GM12878 (cell line): ENCODE data around the gene CDO1. TPM values are rescaled to one million over a fixed set of nuclear protein-coding genes. Genes with fewer than 3 reads are reported as not detected.

Experiments used
- ATAC-seq: fragments of 200-7000 bp; cut with Tn5 transposase; 3 replicates; pipeline ENCODE4 v1.9.1; 2020; ENCODE audit warnings: mild to moderate bottlenecking, moderate library complexity
- BruUV-seq: library from RNA; stranded (reverse); fragments of 400-500 nt; replicated peaks from 2 replicates; lab custom pipeline; 2021; lab: Mats Ljungman, UMichigan
- CTCF ChIA-PET: fragments of 300-600 bp; sonication (Branson Sonifier 250); formaldehyde crosslinking; extraction: SDS; loops from one replicate; lab custom pipeline; 2021; ENCODE audit warnings: inconsistent platforms; lab: Yijun Ruan, JAX
- POLR2A ChIA-PET: fragments of 350-600 bp; formaldehyde crosslinking; extraction: SDS; loops from one replicate; lab custom pipeline; 2021; ENCODE audit warnings: inconsistent platforms; lab: Charles Lee
- RAD21 ChIA-PET: fragments of 300-600 bp; sonication (Branson Sonifier 250); formaldehyde crosslinking; loops from one replicate; lab custom pipeline; 2023; ENCODE audit warnings: antibody characterized with exemption; ENCODE audit not compliant: unreplicated experiment; lab: Charles Lee
- SMC1A ChIA-PET: fragments of 300-600 bp; sonication (Branson Sonifier 250); formaldehyde crosslinking; loops from one replicate; lab custom pipeline; 2023; ENCODE audit not compliant: unreplicated experiment, uncharacterized antibody; lab: Charles Lee
- DNase-seq: peaks from one replicate; pipeline ENCODE4 v3.0.0-alpha.2; 2011; ENCODE audit warnings: low read depth, low spot score
- FAIRE-seq: peaks from 3 replicates; lab custom pipeline; 2011; peaks lifted over from hg19 to GRCh38; lab: Jason Lieb, UNC
- H2AFZ ChIP-seq: 2 replicates; pipeline ENCODE4 v1.6.0; 2011; ENCODE audit warnings: low read depth, low read length, control low read depth; ENCODE audit not compliant: control insufficient read depth
- H3K27ac ChIP-seq: 2 replicates; pipeline ENCODE4 v1.5.1; 2011; ENCODE audit warnings: control low read depth; ENCODE audit not compliant: control insufficient read depth, insufficient read depth
- H3K27me3 ChIP-seq, 2 experiments: replicated peaks in 1 of 2; 2 replicates each; pipeline versions ENCODE4 v1.6.0 to v1.6.1; 2011; ENCODE audit warnings: low read length in 1 of 2; ENCODE audit not compliant: control insufficient read depth in 2 of 2, insufficient read depth in 2 of 2
- H3K36me3 ChIP-seq, 2 experiments: 2 replicates each; pipeline ENCODE4 v1.5.1; 2011; ENCODE audit warnings: low read length in 1 of 2; ENCODE audit not compliant: control insufficient read depth in 2 of 2, insufficient read depth in 2 of 2
- H3K4me1 ChIP-seq: 2 replicates; pipeline ENCODE4 v1.6.1; 2011; ENCODE audit warnings: mild to moderate bottlenecking, low read length, moderate library complexity, mixed read lengths; ENCODE audit not compliant: control insufficient read depth, insufficient read depth
- H3K4me2 ChIP-seq: 2 replicates; pipeline ENCODE4 v1.6.0; 2011; ENCODE audit warnings: control low read depth; ENCODE audit not compliant: control insufficient read depth, insufficient read depth
- H3K4me3 ChIP-seq: fragments of 200-600 bp; sonication (generic); 2 replicates; pipeline ENCODE4 v1.5.1; 2016
- H3K79me2 ChIP-seq: 2 replicates; pipeline ENCODE4 v1.6.0; 2011; ENCODE audit warnings: low read length; ENCODE audit not compliant: control insufficient read depth, insufficient read depth
- H3K9ac ChIP-seq: 2 replicates; pipeline ENCODE4 v1.8.0; 2011; ENCODE audit warnings: low read length, control low read depth, mixed read lengths; ENCODE audit not compliant: control insufficient read depth, insufficient read depth
- H3K9me3 ChIP-seq: replicated peaks from 3 replicates; pipeline ENCODE4 v1.5.1; 2011; ENCODE audit warnings: mild to moderate bottlenecking, low read length; ENCODE audit not compliant: control insufficient read depth, insufficient read depth
- H4K20me1 ChIP-seq: 2 replicates; pipeline ENCODE4 v1.6.0; 2011; ENCODE audit not compliant: control insufficient read depth, insufficient read depth
- ATF2 ChIP-seq: IDR thresholded peaks from 2 replicates; pipeline ENCODE4 v1.6.1; 2012; ENCODE audit warnings: low read length, inconsistent platforms
- BACH1 ChIP-seq: fragments of 450-650 bp; IDR thresholded peaks from 2 replicates; pipeline ENCODE4 v1.6.1; 2017; ENCODE audit warnings: mild to moderate bottlenecking, borderline replicate concordance
- BHLHE40 ChIP-seq, 2 experiments: fragments of 450-650 bp in 1 of 2; IDR thresholded peaks; 2 replicates each; pipeline ENCODE4 v1.6.1; 2011 to 2017; ENCODE audit warnings: low read depth in 2 of 2, borderline replicate concordance in 1 of 2, improper control_type of control experiment in 1 of 2, low read length in 1 of 2, mild to moderate bottlenecking in 1 of 2
- CBX3 ChIP-seq: fragments of 200-600 bp; sonication (generic); IDR thresholded peaks from 2 replicates; pipeline ENCODE4 v1.6.1; 2016; ENCODE audit warnings: low read depth, borderline replicate concordance
- E2F8 ChIP-seq: fragments of 450-650 bp; IDR thresholded peaks from 2 replicates; pipeline ENCODE4 v1.6.1; 2018; ENCODE audit warnings: mild to moderate bottlenecking, low read depth, moderate library complexity; ENCODE audit not compliant: partially characterized antibody
- HCFC1 ChIP-seq: fragments of 150-350 bp; IDR thresholded peaks from 2 replicates; pipeline ENCODE4 v1.6.1; 2014; ENCODE audit warnings: low read length
- NBN ChIP-seq: fragments of 450-650 bp; IDR thresholded peaks from 2 replicates; pipeline ENCODE4 v1.6.1; 2016
- NKRF ChIP-seq: fragments of 450-650 bp; conservative IDR thresholded peaks from 2 replicates; pipeline ENCODE4 v1.6.1; 2017; ENCODE audit warnings: mild to moderate bottlenecking, moderate library complexity
- POLR2A ChIP-seq: IDR thresholded peaks from 2 replicates; pipeline ENCODE4 v1.6.1; 2011; ENCODE audit warnings: low read depth, mild to moderate bottlenecking, low read length
- RELA ChIP-seq: fragments of 450-650 bp; IDR thresholded peaks from 2 replicates; pipeline ENCODE4 v1.8.0; 2014; ENCODE audit warnings: borderline replicate concordance; ENCODE audit not compliant: partially characterized antibody
- SUPT20H ChIP-seq: IDR thresholded peaks from 2 replicates; pipeline ENCODE4 v1.6.1; 2011; ENCODE audit warnings: low read depth, mild to moderate bottlenecking, low read length, moderate library complexity, borderline replicate concordance; ENCODE audit not compliant: control insufficient read depth
- TCF12 ChIP-seq: IDR thresholded peaks from 2 replicates; pipeline ENCODE4 v1.6.1; 2011; ENCODE audit warnings: low read depth, mild to moderate bottlenecking, low read length
- ZBTB4 ChIP-seq: fragments of 450-650 bp; formaldehyde crosslinking; IDR thresholded peaks from 2 replicates; pipeline ENCODE4 v1.4.0; 2022; ENCODE audit warnings: mild to moderate bottlenecking, moderate library complexity
- ZNF217 ChIP-seq: fragments of 450-650 bp; IDR thresholded peaks from 2 replicates; pipeline ENCODE4 v1.6.1; 2017; ENCODE audit warnings: antibody characterized with exemption, mild to moderate bottlenecking
- ZNF622 ChIP-seq: fragments of 450-650 bp; IDR thresholded peaks from 2 replicates; pipeline ENCODE4 v1.6.1; 2017; ENCODE audit warnings: mild to moderate bottlenecking, inconsistent platforms
- ZZZ3 ChIP-seq: IDR thresholded peaks from 2 replicates; pipeline ENCODE4 v1.6.1; 2011; ENCODE audit warnings: low read depth; ENCODE audit not compliant: control insufficient read depth, insufficient read length
- WGBS: methylation state at CpG from one replicate; pipeline ENCODE4 v1.1.6; 2016; ENCODE audit warnings: low lambda C conversion rate; ENCODE audit not compliant: insufficient replicate concordance, insufficient coverage; ENCODE audit errors: missing lambda C conversion rate; 5-methylcytosine and 5-hydroxymethylcytosine counted together
- in situ Hi-C: fragments of 300-500 bp; cut with MboI; formaldehyde crosslinking; loops from 9 replicates; pipeline ENCODE4 v1.14.3; 2018; ENCODE audit warnings: mixed read lengths
- intact Hi-C: fragments of 100-400 bp; cut with micrococcal nuclease; formaldehyde crosslinking; loops from one replicate; pipeline ENCODE4 v1.14.2; 2022; ENCODE audit not compliant: unreplicated experiment
- polyA plus RNA-seq, 11 experiments: library from polyadenylated mRNA; depleted of rRNA in 4 of 11; unstranded in 6 of 11; stranded (reverse) in 5 of 11; fragments of >200 nt; fragmentation: Nextera tagmentation in 4 of 11; fragmentation: Illumina TruSeq in 1 of 11; extraction: Ambion mirVana in 4 of 11; extraction: Trizol in 1 of 11; gene quantifications; 1 replicate in 1 of 11; 2 replicates in 10 of 11; pipeline versions ENCODE4 v1.2.1 to v1.2.3, GENCODE V29; 2011 to 2016; ENCODE audit warnings: inconsistent platforms in 2 of 11, missing spikeins in 2 of 11, low read depth in 1 of 11
- total RNA-seq, 4 experiments: library from RNA; depleted of rRNA in 3 of 4; stranded (reverse); fragments of >200 nt in 3 of 4; fragmentation: Illumina TruSeq in 1 of 4; extraction: Trizol in 1 of 4; gene quantifications; 2 replicates each; pipeline versions ENCODE4 v1.2.1 to v1.2.3, GENCODE V29; 2013 to 2021

CDO1 gene
- total and polyA plus RNA-seq, 10 of the 15 experiments (the other 5 are each of a cell fraction or from before 2014, with no cell fraction given), result 0.05 TPM; not detected in 9

GRCh38 chr5:115835481-115835880, 19.0 kb upstream of the CDO1 start:
- H4K20me1 ChIP-seq, result no peaks in the 10 kb centered on the region
- no peak overlapping the region for H3K4me2 ChIP-seq
- ChIA-PET CTCF (interaction anchor here (0.7 to 1.7 kb wide), 5 partner anchors 23 to 526 kb away, joined by 3 to 7 read pairs (median 3); no protein-coding TSS in a partner anchor), POLR2A (interaction anchor here (0.6 kb wide), 1 partner anchor 1491 kb away, joined by 3 read pairs; no protein-coding TSS in a partner anchor), RAD21 (no interaction called here), SMC1A (interaction anchor here (1.0 to 2.4 kb wide), 3 partner anchors 67 to 233 kb away, joined by 3 to 8 read pairs (median 7); no protein-coding TSS in a partner anchor)
- H3K4me1 ChIP-seq, result peaks cover 6% of the 10 kb centered on the region; the same call in 1 of the 2 replicates
- H3K9ac ChIP-seq, result no peak overlapping the region
- H3K27ac ChIP-seq, result no peak overlapping the region
- peaks cover 30% of the 10 kb centered on the region for H3K79me2 ChIP-seq
- DNase-seq (no peak), ATAC-seq (no peak), FAIRE-seq (no peak)
- H3K36me3 ChIP-seq, result peaks cover 0 to 21% of the 10 kb centered on the region in 2 experiments; a peak in 2 of 4 replicates
- H3K27me3 ChIP-seq, result no peaks in the 10 kb centered on the region
- H3K9me3 ChIP-seq, result no peaks in the 10 kb centered on the region
- TF ChIP-seq ZNF622, result no peak
- no peak for TF ChIP-seq POLR2A
- no peak for TF ChIP-seq NBN
- TF ChIP-seq CBX3, result no peak
- TF ChIP-seq ZNF217, result no peak
- no peak for TF ChIP-seq BHLHE40 (IDR thresholded peaks at IDR 0.05; ENCODE audit: borderline replicate concordance in 1 of 2, low read depth in 2 of 2, low read length in 1 of 2)
- TF ChIP-seq SUPT20H, result no peak
- TF ChIP-seq NKRF, result no peak
- TF ChIP-seq ZZZ3, result no peak
- TF ChIP-seq ZBTB4 (CRISPR knock-in tag), result no peak
- no peak for TF ChIP-seq BACH1
- TF ChIP-seq E2F8, result no peak
- no peak for TF ChIP-seq HCFC1
- TF ChIP-seq TCF12, result no peak
- no peak for TF ChIP-seq ATF2
- no peak for TF ChIP-seq RELA
- no peak overlapping the region for H3K4me3 ChIP-seq
- in situ Hi-C loops (loop anchor here (5.0 to 25.0 kb wide), 2 partner anchors 227 to 523 kb away; no protein-coding TSS in a partner anchor), intact Hi-C loops (no loop called here)
- no TSS peak for BruUV-seq
- WGBS, result 90% methylated on average over 4 of the region's 4 CpGs
- H2AFZ ChIP-seq, result no peak overlapping the region
